Measurements from ENCODE around the gene APP.

Gene APP

GRCh38 chr21:25896501-25897056 is 274.0 kb downstream of the APP start:
- DNase-seq, result no peak

- DNase-seq, result no peak
Measured at GRCh38 chr21:25895565-25896205, 274.9 kb downstream of the APP start.

GRCh38 chr21:25893191-25893590 is 277.4 kb downstream of the APP start:
- DNase-seq, result no peak

GRCh38 chr21:25891596-25891995 is 279.0 kb downstream of the APP start:
- DNase-seq, result no peak

DNA sequence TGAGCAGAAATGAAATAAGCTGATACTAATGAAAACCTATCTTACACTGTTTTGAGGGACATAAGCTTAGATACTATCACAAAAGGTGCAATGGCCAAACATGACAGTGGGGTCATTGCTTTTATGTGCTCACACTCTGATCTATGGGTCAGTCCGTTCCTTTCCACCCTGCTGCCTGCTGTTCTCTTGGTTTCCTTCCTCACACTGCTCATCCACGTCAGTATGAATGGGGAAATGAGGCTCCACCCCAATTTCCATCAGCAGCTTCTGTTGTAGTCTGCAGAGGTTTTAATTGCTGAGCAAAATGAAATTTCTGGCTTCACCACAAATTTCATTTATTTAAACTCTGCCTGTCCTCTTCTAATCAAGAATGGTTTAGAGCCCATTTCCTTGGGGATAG is 280.6 kb downstream of the APP start:
- DNase-seq, result no peak

DNA sequence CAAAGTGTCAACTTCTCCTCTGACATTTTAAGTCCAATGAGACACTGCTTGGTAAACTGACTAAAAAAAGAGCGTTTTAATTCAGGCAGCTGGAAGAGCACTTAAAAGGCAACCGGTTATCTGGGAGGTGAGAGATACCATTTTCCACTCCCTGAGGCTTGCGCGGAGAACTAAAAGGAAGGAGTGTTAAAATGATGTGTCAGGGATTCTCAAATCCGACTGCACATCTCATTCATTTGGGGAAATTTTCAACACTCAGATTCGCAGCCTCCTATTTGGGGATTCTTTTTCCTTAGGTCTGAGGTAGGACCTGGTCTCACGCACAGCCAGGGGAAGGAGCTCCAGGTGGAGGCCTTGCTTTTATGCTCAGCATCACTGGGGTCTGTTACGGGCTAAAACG is 281.9 kb downstream of the APP start:
- DNase-seq, result no peak

DNA sequence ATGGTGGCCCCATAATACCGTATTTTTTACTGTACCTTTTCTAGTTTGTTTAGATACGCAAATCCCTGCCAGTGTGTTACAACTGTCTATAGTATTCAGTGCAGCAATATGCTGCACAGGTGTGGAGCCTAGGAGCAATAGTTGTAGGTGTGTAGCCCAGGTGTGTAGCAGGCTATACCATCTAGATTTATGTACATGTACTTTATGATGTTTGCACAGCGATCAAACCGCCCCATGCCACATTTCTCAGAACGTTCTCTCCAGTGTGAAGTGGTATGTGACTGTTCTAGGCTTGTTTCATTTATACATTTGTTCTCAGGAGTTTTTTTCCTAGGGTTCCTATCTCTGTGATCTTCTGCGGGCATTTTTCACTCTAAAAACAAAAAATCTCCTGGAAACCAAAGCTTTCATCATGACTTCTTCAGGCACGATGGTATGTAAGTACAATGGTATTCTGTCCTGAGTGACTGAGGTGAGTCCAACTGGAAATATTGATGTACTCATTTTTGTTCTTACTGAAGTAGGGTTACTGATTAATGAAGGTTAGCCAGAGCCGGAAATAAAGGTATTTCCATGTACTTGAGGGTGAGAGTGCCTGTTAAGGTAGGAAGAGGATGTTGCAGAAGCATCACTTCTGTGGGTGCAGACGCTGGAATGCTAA is 282.8 kb downstream of the APP start:
- no peak for DNase-seq

DNA sequence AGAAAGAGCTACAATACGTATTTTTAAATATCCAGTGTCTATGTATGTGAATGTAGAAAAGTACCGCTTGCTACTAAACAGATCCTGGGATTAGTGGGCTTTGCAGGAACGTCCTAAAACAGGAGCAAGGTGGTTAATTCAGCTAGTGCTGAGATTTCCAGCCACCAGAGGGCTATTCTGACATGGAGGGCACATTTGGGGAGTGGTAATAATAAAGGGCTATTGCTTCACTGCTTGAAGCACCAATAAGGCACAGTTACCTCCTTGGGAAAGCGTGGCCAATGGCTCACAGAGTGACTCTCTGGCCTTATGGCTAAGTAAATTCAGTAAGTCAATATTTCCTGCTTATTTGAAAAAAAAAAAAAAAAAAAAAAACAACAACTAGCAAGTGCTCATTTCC is 283.4 kb downstream of the APP start:
- no peak for DNase-seq

GRCh38 chr21:25885880-25886279 is 284.7 kb downstream of the APP start:
- no peak for DNase-seq

GRCh38 chr21:25885405-25885804 is 285.2 kb downstream of the APP start:
- DNase-seq, result no peak

GRCh38 chr21:25884311-25884710 is 286.3 kb downstream of the APP start:
- no peak for DNase-seq

- peak in 1 of 2 experiments; percentile 18 for DNase-seq
Measured at GRCh38 chr21:25881524-25882376, 288.8 kb downstream of the APP start.

GRCh38 chr21:25879203-25879602 is 291.4 kb downstream of the APP start:
- no peak for DNase-seq

DNA sequence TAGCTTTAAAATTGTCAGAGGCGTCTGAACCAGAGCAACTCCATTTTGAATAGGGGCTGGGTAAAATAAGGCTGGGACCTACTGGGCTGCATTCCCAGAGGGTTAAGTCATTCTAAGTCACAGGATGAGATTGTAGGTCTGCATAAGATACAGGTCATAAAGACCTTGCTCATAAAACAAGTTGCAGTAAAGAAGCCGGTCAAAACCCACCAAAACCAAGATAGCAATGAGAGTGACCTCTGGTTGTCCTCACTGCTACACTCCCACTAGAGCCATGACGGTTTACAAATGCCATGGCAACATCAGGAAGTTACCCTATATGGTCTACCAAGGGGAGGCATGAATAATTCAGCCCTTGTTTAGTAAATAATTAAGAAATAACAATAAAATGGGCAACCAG is 292.2 kb downstream of the APP start:
- DNase-seq, result no peak

DNA sequence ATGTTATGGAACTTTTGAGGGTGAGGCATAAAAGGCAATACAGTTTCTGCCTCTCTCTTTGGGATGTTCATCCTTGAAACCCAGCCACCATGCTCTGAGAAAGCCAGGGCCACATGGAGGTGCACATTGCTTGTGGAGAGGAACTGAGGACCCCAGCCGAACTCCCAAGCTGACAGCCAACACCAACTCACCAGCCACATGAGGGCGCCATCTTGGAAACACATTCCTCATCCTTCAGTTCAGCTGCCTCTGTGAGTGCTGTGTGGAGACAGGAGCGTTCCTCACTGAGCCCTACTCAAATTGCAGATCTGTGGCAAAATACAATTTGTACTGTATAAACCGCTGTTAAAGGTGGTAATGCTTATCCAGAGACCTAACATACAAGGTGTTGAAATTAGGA is 298.3 kb downstream of the APP start:
- peak in 1 of 2 experiments; percentile 8 for DNase-seq

DNA sequence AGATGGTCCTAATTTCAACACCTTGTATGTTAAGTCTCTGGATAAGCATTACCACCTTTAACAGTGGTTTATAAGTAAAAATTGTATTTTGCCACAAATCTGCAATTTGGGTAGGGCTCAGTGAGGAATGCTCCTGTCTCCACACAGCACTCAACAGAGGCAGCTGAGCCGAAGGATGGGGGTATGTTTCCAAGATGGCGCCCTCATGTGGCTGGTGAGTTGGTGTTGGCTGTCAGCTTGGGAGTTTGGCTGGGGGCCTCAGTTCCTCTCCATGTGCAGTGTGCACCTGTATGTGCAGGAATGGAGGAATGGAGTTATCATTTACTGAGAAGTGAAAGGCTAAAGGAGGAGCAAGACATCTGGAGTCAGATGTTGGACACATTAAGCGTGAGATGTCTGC is 299.0 kb downstream of the APP start:
- DNase-seq, result peak in 1 of 2 experiments; percentile 14

DNA sequence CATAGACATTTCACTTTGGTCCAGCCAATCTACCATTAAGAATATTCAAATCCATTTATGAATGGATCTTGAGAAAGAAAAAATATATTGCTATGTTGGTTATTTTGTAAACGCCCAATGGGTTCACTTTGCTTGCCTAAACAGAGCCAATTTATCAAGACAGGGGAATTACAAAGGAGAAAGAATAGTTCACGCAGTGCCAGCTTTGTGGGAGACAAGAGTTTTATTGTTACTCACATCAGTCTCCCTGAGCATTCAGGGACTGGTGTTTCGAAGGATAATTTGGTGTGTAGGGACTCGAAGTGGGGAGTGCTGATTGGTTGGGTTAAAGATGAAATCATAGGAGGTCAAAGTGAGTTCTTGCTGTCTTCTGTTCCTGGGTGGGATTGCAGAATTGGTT is 300.5 kb downstream of the APP start:
- DNase-seq, result no peak

DNA sequence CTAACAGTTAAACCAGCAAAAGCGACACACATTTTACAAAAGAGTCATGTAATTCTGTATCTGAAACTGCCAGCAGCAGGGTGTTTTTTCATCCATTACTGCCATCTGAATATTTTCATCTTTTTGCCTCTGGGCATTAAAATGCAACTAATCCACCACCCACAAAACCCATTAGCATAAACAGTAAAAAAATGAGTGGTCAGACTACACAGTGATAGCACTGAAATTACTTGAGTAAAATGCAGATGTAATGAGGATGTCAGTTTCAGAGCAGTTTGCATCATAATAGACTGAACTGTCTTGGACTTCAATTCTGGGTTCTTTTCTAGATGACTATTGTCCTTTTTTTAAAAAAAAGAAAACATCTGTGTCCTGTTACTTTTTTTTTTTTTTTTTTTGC is 303.5 kb downstream of the APP start:
- no peak for DNase-seq

DNA sequence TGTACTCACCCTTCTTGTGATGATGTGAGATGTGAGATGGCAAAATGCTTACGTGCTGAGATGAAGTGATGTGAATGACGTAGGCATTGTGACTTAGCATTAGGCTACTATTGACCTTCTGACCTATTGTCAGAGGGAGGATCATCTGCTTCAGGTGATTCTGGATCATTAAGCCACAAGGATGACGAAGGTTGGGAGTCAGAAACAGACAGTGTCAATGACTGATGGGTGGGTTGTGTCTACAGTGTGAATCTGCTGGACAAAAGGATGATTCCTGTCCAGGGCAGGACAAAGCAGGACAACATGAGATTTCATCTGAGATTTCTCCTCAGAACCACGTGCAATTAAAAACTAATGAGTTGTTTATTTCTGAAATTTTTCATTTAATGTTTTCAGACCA is 306.8 kb downstream of the APP start:
- DNase-seq, result no peak

- no peak for DNase-seq
Measured at GRCh38 chr21:25863031-25863430, 307.5 kb downstream of the APP start.

DNA sequence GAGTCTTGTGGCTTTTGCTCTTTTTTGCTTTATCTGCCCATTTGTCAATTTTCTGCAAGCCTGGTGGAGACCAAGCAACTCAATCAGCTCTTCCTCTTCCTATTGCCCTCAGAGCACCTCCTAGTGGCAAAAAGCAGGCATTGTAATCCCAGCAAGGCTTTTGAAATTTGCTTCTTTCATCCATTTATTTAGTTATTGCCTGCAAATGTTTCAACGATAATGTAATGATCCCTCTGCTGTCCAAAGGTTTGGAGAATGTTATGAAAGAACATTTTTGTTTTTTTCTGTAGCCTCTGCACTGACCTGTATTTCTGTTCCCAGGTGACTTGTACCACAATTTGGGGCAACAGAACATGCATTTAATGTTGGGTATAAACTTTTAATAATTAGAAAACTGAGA is 308.0 kb downstream of the APP start:
- no peak for DNase-seq

DNA sequence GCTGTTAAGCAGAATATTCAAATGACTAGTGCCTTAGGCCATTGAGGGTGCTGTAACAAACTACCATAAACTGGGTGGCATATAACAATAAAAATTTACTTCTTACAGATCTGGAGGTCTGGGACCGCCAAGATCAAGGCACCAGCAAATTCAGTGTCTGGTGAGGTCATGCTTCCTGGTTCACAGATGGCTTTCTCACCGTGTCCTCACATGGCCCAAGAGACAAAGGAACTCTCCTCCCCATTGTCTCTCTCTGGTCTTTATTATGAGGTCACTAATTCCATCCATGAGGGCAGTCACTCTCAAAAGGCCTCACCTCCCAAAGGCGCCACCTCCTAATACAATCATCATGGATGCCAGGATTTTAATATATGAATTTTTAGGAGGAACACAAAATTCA is 308.5 kb downstream of the APP start:
- no peak for DNase-seq

GRCh38 chr21:25859235-25859929 is 311.2 kb downstream of the APP start:
- no peak for DNase-seq

All from NCI-H1930 (cell line).